Erythroblast (primary cell): Measurements from ENCODE around the gene B4GALT7.

ENCODE experiments used
- GATA1 ChIP-seq: IDR thresholded peaks from 2 replicates; pipeline ENCODE4 v1.6.1; 2011; ENCODE audit warnings: low read depth, mild to moderate bottlenecking, control low read depth, low read length, moderate library complexity
- POLR2A ChIP-seq: IDR thresholded peaks from 2 replicates; pipeline ENCODE4 v1.6.1; 2011; ENCODE audit warnings: mild to moderate bottlenecking, low read length

DNA sequence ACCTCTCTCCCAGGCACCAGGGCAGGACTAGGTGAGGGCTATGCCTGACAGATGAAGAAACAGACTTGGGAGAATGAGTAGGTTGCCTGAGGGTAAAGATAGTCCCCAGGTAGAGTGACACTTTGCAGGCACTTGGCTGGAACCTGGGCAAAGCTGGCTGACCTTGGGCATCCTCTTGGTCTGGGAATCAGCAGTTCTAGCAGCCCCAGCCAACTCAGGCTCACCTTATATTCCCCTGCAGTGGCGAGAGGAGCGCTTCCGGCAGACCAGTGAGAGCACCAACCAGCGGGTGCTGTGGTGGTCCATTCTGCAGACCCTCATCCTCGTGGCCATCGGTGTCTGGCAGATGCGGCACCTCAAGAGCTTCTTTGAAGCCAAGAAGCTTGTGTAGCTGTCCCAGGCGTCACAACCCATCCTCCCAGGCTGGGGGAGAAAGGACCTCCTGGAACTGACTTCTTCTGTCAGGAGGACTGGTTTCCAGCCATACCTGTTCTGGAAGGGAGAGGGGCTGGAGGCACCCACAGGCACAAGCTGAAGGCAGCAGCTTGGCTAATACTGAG is 4.8 kb upstream of the B4GALT7 start:
- TF ChIP-seq POLR2A (no peak), GATA1 (no peak)
